Gastroesophageal sphincter (tissue), 3 donors: Measurements from ENCODE around the gene LRRC43.

Experiments used
- EP300 ChIP-seq: sonication (generic); formaldehyde crosslinking; IDR thresholded peaks from one replicate; pipeline ENCODE4 v1.6.1; 2017; ENCODE audit warnings: antibody characterized with exemption, mild to moderate bottlenecking
- POLR2A ChIP-seq, 2 donors: fragments of 450-650 bp; IDR thresholded peaks; one replicate each; pipeline ENCODE4 v1.6.1; 2017; ENCODE audit warnings: antibody characterized with exemption in 2 of 2, mild to moderate bottlenecking in 2 of 2, moderate library complexity in 1 of 2
- POLR2AphosphoS5 ChIP-seq: sonication (generic); formaldehyde crosslinking; IDR thresholded peaks from one replicate; pipeline ENCODE4 v1.6.1; 2017; ENCODE audit warnings: antibody characterized with exemption
- TF ChIP-seq, protein P1 (sequence below), 4 experiments: fragments of 200-600 bp in 2 of 4; fragments of 450-650 bp in 2 of 4; sonication (generic) in 1 of 4; IDR thresholded peaks; one replicate each; pipeline ENCODE4 v1.5.1; 2017 to 2019; ENCODE audit warnings: antibody characterized with exemption in 4 of 4, mild to moderate bottlenecking in 2 of 4, moderate library complexity in 2 of 4

DNA sequence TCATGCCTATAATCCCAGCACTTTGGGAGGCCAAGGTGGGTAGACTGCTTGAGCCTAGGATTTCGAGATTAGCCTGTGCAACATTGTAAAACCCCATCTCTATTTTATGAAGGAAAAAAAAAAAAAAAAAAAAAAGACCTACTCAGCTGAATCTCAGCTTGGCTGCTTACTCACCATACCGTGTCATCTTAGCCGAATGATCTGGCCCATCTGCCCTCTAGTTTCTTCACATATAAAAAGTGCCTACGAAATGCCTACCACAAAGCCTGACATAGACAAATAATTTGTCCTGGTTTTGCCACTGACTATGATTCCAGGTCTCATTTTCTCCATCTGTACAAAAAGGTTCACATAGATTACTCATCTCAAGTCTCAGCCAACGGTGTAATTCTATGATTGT lies 32.8 kb downstream of the LRRC43 start:
- no peak for TF ChIP-seq POLR2A (IDR thresholded peaks at IDR 0.05)
- TF ChIP-seq, protein P1, sequence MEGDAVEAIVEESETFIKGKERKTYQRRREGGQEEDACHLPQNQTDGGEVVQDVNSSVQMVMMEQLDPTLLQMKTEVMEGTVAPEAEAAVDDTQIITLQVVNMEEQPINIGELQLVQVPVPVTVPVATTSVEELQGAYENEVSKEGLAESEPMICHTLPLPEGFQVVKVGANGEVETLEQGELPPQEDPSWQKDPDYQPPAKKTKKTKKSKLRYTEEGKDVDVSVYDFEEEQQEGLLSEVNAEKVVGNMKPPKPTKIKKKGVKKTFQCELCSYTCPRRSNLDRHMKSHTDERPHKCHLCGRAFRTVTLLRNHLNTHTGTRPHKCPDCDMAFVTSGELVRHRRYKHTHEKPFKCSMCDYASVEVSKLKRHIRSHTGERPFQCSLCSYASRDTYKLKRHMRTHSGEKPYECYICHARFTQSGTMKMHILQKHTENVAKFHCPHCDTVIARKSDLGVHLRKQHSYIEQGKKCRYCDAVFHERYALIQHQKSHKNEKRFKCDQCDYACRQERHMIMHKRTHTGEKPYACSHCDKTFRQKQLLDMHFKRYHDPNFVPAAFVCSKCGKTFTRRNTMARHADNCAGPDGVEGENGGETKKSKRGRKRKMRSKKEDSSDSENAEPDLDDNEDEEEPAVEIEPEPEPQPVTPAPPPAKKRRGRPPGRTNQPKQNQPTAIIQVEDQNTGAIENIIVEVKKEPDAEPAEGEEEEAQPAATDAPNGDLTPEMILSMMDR (IDR thresholded peaks at IDR 0.05), result no peak
- TF ChIP-seq POLR2AphosphoS5, result no peak
- TF ChIP-seq EP300, result no peak
